GM03348 (cell line): ENCODE results near the gene KIFC3.
"Not testable (repeated sequence)": the region's sequence is repeated elsewhere in the genome, so short reads cannot be mapped to it uniquely, and the experiment has no call there.

ENCODE experiments used
- DNase-seq: peaks from one replicate; pipeline ENCODE4 v3.0.0; 2012; ENCODE audit warnings: low spot score

KIFC3 gene

DNA sequence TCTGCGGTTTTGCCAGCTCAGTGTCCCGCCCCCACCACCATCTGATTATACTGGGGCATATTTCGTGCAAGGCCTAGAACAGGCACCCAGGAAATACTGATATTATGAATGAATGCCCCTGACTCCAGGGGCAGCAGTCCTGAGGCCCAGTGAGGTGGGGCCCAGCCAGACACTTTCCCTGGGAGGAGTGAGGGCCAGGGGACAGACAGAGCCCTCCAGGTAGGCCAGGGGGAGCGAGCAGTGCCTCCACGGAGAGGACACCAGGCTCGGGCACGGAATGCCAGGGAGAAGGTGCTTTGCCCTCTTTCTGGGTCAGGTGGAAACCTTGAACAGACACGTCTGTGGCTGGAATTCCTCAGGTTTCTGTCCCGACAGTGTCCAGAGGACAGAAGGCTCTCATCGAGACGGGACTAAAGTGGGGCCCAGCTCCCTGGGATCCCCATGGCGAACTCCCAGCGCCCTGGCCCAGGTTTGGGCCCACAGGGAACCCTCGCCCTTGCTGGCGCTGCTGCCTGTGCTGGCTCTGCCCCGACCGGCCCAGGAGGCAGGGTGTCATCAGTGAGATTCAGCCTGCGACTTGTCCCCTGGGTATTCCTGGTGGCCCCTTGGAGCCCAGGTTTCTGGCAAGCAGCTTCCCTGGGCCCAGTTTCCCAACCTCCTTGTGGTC lies 62.4 kb downstream of the KIFC3 start:
- DNase-seq: no peak

GRCh38 chr16:57738844-57739243 lies 63.4 kb downstream of the KIFC3 start:
- DNase-seq: no peak

DNA sequence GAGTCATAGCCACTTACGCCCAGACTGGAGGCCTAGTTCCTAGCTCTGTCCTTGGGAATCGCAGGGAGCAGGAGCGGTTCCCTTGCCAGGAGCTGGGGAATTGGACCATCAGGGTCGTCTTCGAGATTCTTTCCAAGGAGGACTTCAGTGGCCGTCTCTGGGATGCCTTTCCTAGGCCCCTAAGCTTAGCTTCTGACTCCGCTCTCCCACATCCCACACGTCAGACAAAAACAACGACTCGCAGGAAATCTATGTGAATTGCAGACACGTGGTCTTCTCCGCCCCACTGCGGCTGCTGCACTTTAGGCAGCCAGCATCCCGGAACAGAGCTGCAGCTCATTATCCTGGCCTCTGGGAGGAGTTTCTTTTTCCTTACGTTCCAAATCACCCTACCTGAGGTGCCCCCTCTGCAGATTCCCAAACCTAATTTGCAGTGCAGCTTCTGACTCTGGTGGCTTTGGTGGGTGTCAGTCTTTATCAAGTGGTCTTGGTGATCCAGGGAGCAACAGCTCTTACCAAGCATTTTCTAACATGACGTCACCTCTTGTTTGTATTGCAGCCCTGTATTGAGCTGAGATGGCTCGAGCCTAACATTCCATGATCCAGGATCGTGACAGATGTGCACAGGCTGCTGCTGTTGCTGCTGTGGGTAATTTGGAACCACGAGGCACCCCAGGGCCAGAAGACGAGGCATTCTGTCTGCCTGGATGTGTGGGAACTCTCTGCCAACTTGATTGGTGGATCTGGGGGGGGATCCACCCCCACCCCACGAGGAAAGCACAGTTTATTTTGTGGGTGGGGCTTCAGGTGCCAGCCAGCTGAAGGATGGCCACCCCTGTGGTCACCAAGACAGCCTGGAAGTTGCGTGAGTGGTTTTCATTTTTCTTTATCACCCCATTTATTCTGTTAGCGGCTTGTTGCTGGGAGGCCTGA lies 65.6 kb downstream of the KIFC3 start:
- peak; percentile 82 for DNase-seq

GRCh38 chr16:57735755-57736418 lies 66.4 kb downstream of the KIFC3 start, which contains the start of gene KATNB1:
Gene KATNB1 (plus strand): TSS chr16:57735770. CDS start chr16:57737244, 1,474 bp downstream.
- DNase-seq: no peak

DNA sequence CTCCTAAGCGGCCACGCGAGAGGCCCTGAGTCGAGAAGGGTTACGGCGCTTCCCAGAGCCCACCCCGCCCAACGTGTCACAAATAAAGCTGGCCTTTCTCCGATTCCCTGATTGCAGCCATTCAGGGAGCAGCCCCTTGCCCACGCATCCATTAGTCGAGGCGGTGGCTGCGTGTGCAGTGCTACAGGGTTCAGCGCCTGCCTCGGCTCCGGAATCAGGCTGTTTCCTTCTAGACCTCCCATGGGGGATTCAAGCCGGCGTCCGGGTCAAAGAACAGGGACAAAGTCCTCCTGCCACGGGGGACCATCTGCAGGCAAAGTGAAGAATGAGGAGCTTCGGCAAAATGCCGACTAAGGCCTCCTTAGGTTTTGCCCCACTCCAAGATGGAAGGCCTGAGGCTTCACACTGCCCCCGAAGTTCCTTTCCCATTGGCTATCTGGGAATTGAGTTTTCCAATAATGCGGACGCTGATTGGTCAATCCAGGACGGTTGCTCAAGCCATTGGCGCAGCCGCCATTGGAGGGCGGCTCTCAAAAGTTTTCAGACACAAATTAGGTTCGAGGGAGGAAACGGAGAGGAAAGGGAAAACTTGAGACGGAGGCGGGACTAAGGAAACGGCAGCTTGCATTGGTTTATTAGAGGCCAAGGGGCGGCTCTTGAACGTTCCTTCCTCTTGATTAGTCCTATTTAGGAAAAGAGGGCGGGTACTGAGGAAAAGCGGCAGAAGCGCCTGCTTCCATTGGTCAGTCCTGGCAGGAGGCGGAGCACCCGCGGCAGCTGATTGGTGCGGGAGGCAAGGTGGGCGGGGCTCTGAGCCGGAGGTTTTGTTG lies 67.2 kb downstream of the KIFC3 start:
- peak; percentile 99 for DNase-seq

DNA sequence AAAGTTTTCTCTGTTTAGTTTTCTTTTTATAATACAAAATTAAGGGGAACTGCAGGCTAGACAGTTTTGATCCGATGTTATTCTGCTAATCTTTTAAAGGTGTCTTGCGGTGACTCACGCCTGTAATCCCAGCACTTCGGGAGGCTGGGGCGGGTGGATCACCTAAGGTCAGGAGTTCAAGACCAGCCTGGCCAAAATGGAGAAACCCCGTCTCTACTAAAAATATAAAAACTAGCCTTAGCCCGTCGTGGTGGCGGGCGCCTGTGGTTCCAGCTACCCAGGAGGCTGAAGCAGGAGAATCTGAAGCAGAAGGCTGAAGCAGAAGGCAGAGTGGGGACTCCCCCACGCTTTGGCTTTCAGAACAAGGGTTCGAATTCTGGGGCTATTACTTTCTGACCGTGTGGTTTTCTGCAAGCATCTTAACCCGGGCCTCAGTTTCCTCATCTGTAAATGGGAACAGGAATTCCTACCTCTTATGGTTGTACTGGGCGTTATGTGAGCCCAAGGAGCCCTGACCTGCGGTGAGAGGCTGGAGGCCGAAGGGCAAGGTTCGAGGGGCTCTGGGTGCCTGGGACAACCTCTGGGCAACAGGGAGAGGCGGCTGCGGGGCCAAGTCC lies 67.9 kb downstream of the KIFC3 start:
- DNase-seq: no peak

DNA sequence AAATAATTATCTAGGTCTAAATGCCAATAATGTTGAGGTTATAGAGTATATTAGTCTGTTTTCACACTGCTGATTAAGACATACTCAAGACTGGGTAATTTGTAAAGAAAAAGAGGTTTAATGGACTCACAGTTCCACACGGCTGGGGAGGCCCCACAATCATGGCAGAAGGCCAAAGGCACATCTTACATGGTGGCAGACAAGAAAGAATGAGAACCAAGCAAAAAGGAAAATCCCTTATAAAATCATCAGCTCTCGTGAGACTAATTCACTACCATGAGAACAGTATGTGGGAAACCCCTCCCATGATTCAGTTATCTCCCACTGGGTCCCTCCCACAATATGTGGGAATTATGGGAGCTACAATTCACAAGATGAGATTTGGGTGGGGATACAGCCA lies 69.6 kb downstream of the KIFC3 start:
- no peak for DNase-seq

DNA sequence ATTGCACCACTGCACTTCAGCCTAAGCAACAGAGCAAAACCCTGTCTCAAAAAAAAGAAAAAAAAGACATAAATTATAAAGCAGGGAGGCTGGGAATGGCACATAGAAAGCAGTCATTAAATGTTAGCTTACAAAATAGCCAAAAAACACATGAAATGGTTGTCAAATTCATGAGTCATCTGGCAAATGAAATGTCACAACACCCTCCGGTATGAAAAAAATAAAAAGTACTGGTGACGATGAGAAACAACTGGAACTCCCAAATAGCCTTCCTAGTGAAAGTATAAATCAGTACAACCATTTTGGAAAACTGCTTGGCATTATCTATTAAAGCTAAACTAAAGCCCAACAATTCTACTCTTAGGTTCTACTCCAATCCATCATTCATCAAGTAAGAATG lies 70.3 kb downstream of the KIFC3 start:
- DNase-seq: peak; percentile 77

- DNase-seq: no peak
Observed at GRCh38 chr16:57730771-57731730, 71.2 kb downstream of the KIFC3 start.

DNA sequence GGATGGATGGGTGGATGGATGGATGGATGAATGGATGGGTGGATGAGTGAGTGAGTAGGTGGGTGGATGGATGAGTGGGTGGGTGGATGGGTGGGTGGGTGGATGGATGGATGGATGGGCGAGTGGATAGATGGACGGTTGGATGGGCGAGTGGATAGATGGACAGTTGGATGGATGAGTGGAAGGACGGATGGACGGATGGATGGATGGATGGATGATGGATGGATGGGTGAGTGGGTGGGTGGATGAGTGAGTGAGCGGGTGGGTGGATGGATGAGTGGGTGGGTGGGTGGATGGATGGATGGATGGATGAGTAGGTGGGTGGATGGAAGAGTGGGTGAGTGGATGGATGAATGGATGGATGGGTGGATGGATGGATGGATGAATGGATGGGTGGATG lies 72.4 kb downstream of the KIFC3 start:
- not testable (repeated sequence) for DNase-seq

DNA sequence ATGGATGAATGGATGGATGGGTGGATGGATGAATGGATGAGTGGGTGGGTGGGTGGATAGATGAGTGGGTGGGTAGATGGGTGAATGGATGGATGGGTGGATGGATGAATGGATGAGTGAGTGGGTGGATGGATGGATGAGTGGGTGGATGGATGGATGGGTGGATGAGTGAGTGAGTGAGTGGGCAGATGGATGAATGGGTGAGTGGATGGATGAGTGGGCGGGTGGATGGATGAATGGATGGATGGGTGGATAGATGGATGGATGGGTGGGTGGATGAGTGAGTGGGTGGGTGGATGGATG lies 73.2 kb downstream of the KIFC3 start:
- DNase-seq: no peak

- DNase-seq: no peak
Observed at GRCh38 chr16:57728336-57729181, 73.7 kb downstream of the KIFC3 start.

- no peak for DNase-seq
Observed at GRCh38 chr16:57727610-57728009, 74.7 kb downstream of the KIFC3 start.

GRCh38 chr16:57726433-57726947 lies 75.8 kb downstream of the KIFC3 start:
- DNase-seq: no peak

DNA sequence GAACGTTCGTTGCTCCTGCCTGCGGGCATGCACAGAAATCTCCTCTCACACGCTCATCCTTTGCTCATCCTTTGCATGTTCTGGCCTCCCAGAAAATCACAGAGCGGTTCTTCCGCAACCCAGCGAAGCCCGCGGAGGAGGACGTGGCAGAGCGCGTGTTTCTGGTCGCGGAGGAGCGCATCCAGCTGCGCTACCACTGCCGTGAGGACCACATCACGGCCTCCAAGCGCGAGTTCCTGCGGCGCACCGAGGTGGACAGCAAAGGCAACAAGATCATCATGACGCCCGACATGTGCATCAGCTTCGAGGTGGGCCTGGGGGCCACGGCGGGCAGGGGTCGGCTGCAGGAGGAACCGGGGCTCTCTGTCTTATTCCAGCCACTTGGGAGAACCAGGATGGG lies 76.3 kb downstream of the KIFC3 start:
- DNase-seq: no peak

- DNase-seq: no peak
Observed at GRCh38 chr16:57725554-57725953, 76.7 kb downstream of the KIFC3 start.

DNA sequence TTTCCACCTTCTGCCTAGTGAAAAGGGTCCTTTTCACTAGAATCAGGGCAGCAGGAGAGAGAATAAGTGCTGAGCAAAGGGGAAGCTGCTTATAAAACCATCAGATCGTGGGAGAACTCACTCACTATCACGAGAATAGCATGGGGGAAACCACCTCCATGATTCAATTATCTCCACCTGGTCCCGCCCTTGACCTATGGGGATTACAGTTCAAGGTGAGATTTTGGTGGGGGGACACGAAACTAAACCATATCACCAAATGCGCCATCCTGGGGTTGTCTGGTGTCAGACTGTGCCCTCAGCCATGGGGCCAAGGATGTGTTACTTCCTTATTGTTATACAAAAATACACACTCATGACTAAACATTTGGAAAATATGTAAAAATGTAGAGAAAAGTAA lies 77.1 kb downstream of the KIFC3 start:
- DNase-seq: no peak

DNA sequence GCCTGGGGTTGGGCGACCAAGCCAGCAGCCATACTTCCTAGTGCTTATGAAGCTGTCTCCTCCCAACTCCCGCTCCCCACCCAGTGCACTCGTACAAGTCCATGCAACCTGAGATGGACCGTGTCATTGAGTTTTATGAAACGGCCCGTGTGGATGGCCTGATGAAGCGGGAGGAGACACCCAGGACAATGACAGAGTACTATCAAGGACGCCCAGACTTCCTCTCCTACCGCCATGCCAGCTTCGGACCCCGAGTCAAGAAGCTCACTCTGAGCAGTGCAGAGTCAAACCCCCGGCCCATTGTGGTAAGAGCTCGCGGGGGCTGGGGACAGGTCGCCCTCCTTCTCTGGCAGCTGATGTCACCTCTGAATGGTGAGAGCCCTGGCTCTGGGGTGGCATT lies 77.8 kb downstream of the KIFC3 start:
- no peak for DNase-seq

DNA sequence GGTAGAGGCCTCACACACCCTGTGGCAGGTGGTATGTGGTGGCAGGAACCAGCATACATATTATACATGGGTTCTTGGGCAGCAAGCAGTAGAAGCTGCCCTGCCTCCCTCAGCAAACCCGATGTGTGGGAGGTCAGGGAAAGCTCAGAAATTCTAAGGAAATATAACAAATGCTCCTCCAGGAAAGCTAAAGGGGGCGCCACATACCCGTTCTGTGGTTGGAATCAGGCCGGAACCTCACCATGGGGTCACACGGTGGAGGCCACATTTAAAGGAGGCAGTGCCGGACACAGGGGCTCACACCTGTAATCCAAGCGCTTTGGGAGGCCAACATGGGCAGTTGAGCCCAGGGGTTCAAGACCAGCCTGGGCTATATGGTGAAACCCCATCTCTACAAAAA lies 79.1 kb downstream of the KIFC3 start:
- DNase-seq: no peak
